PC-9 (cell line): ENCODE data around the gene SLC25A34. TPM values are rescaled to one million over a fixed set of nuclear protein-coding genes. Genes with fewer than 3 reads are reported as not detected.

Experiments used
- BruUV-seq: library from RNA; stranded (reverse); fragments of 400-500 nt; replicated peaks from 2 replicates; lab custom pipeline; 2021; lab: Mats Ljungman, UMichigan
- CTCF ChIA-PET: fragments of 300-600 bp; sonication (Branson Sonifier 250); formaldehyde crosslinking; loops from one replicate; lab custom pipeline; 2022; ENCODE audit warnings: antibody characterized with exemption; lab: Charles Lee
- POLR2A ChIA-PET: fragments of 300-600 bp; sonication (Branson Sonifier 250); formaldehyde crosslinking; loops from one replicate; lab custom pipeline; 2022; ENCODE audit warnings: antibody characterized with exemption; ENCODE audit not compliant: unreplicated experiment; lab: Charles Lee
- DNase-seq, 2 experiments: peaks; one replicate each; pipeline versions ENCODE4 v3.0.0 to v3.0.0-alpha.2; 2015 to 2022; ENCODE audit warnings: mixed read lengths in 1 of 2
- H2AFZ ChIP-seq: fragments of 200-600 bp; sonication (generic); 2 replicates; pipeline ENCODE4 v1.8.1; 2017; ENCODE audit warnings: antibody characterized with exemption
- H3F3A ChIP-seq: fragments of 200-600 bp; sonication (generic); 2 replicates; pipeline ENCODE4 v1.8.1; 2017; ENCODE audit warnings: antibody characterized with exemption, mild to moderate bottlenecking, low read depth; ENCODE audit not compliant: insufficient read depth
- H3K27ac ChIP-seq: fragments of 200-600 bp; sonication (generic); 2 replicates; pipeline ENCODE4 v1.6.1; 2016; ENCODE audit warnings: mixed run types
- H3K27me3 ChIP-seq: fragments of 200-600 bp; sonication (generic); 2 replicates; pipeline ENCODE4 v1.6.1; 2016; ENCODE audit warnings: low read depth, mixed run types; ENCODE audit not compliant: insufficient read depth
- H3K36me3 ChIP-seq: fragments of 200-600 bp; sonication (generic); 2 replicates; pipeline ENCODE4 v1.6.1; 2016; ENCODE audit warnings: low read depth, mixed run types
- H3K4me1 ChIP-seq: fragments of 200-600 bp; sonication (generic); replicated peaks from 2 replicates; pipeline ENCODE4 v1.6.1; 2016; ENCODE audit warnings: mixed run types; ENCODE audit not compliant: insufficient read depth
- H3K4me2 ChIP-seq: fragments of 200-600 bp; sonication (generic); 2 replicates; pipeline ENCODE4 v1.6.1; 2017; ENCODE audit warnings: mixed run types
- H3K4me3 ChIP-seq: fragments of 200-600 bp; sonication (generic); 2 replicates; pipeline ENCODE4 v1.6.1; 2016; ENCODE audit warnings: mixed run types
- H3K79me2 ChIP-seq: fragments of 200-600 bp; sonication (generic); 2 replicates; pipeline ENCODE4 v1.6.1; 2017; ENCODE audit warnings: low read depth, mixed run types
- H3K9me2 ChIP-seq: fragments of 200-600 bp; sonication (generic); 2 replicates; pipeline ENCODE4 v1.8.1; 2017; ENCODE audit warnings: mild to moderate bottlenecking; ENCODE audit not compliant: insufficient read depth
- H3K9me3 ChIP-seq: fragments of 200-600 bp; sonication (generic); 2 replicates; pipeline ENCODE4 v1.8.1; 2016; ENCODE audit warnings: low read depth; ENCODE audit not compliant: insufficient read depth
- H4K20me1 ChIP-seq: fragments of 200-600 bp; sonication (generic); 2 replicates; pipeline ENCODE4 v1.8.1; 2017; ENCODE audit not compliant: insufficient read depth
- EZH2 ChIP-seq: fragments of 200-600 bp; sonication (generic); IDR thresholded peaks from 2 replicates; pipeline ENCODE4 v1.8.0; 2017; ENCODE audit warnings: antibody characterized with exemption, low read depth
- intact Hi-C: fragments of 100-400 bp; cut with micrococcal nuclease; formaldehyde crosslinking; loops from one replicate; pipeline ENCODE4 v1.10.0; 2022; ENCODE audit not compliant: unreplicated experiment
- total RNA-seq: library from RNA; stranded (reverse); gene quantifications from 2 replicates; pipeline ENCODE4 v1.2.3, GENCODE V29; 2021
- TF ChIP-seq, protein P1 (sequence below): fragments of 200-600 bp; sonication (generic); conservative IDR thresholded peaks from 2 replicates; pipeline ENCODE4 v1.6.1; 2017; ENCODE audit warnings: mixed run types, antibody characterized with exemption, mild to moderate bottlenecking, moderate library complexity

SLC25A34 gene
- total RNA-seq, 1 experiment from 2014 or later = 1.7 TPM

DNA sequence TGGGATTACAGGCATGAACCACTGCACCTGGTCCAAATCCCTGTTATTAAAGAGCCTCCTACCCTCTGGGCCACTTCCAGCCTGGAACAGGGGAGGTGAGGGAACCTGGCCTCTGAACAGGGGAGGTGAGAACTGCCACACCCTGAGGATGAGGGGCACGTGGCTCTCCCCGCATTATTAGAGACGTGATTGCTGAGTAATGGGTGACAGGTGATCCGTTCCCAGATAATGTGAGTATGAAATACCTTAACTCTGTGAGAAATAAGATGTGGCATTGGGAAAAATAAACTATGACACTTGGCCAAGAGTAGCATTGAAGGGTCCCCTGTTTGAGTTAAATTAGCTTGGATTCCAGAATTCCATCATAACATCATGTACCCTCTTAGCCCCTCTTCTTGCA, 13.6 kb upstream of the SLC25A34 start:
- Histone ChIP-seq H3K4me1 (no peaks in the 10 kb centered on the region), H3K36me3 (no peaks in the 10 kb centered on the region), H3K4me3 (no peak overlapping the region), H3K9me3 (no peaks in the 10 kb centered on the region), H3K9me2 (no peaks in the 10 kb centered on the region), H3F3A (no peaks in the 10 kb centered on the region), H4K20me1 (no peaks in the 10 kb centered on the region), H3K27ac (no peak overlapping the region), H2AFZ (no peak overlapping the region), H3K4me2 (no peak overlapping the region), H3K27me3 (no peaks in the 10 kb centered on the region), H3K79me2 (no peaks in the 10 kb centered on the region)
- intact Hi-C loops = no loop called here
- ChIA-PET POLR2A (no interaction called here), CTCF (no interaction called here)
- no TSS peak for BruUV-seq
- no peak for DNase-seq
- TF ChIP-seq, protein P1, sequence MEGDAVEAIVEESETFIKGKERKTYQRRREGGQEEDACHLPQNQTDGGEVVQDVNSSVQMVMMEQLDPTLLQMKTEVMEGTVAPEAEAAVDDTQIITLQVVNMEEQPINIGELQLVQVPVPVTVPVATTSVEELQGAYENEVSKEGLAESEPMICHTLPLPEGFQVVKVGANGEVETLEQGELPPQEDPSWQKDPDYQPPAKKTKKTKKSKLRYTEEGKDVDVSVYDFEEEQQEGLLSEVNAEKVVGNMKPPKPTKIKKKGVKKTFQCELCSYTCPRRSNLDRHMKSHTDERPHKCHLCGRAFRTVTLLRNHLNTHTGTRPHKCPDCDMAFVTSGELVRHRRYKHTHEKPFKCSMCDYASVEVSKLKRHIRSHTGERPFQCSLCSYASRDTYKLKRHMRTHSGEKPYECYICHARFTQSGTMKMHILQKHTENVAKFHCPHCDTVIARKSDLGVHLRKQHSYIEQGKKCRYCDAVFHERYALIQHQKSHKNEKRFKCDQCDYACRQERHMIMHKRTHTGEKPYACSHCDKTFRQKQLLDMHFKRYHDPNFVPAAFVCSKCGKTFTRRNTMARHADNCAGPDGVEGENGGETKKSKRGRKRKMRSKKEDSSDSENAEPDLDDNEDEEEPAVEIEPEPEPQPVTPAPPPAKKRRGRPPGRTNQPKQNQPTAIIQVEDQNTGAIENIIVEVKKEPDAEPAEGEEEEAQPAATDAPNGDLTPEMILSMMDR = no peak
- no peak for TF ChIP-seq EZH2

DNA sequence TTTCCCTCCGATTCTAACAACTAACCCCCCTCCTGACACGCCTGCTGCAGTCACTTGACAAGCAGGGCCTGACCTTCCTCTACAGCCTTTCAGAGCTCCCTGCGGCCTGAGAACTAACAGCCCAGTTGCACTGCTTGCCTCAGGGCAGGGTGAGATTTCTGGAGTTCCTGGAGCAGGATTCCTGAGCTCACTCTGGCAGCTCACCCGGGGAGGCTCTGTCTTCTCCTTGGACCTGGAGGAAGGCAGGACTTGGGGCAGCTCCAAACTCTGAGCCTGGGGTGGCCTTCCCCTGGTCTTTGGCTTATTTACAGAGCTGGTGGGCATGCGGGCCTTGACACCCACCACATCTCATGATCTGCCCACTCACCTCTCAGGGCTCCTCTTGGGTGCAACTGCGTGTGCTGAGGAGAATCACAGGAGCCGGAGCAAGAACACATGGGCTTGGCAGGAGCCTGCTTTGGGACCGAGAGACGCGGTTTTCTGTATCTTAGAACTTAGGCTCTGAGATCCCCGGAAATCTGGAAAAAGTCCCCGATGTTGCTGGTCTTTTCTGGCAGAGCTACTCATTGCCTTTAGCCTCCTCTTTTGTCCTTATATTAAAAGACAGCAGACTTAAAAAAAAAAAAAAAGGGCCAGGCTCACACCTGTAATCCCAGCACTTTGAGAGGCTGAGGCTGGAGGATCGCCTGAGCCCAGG, 13.1 kb upstream of the SLC25A34 start:
- Histone ChIP-seq H3F3A (no peaks in the 10 kb centered on the region), H3K9me2 (no peaks in the 10 kb centered on the region), H3K4me3 (no peak overlapping the region), H3K79me2 (no peaks in the 10 kb centered on the region), H3K4me1 (no peaks in the 10 kb centered on the region), H3K36me3 (no peaks in the 10 kb centered on the region), H3K9me3 (no peaks in the 10 kb centered on the region), H3K4me2 (no peak overlapping the region), H3K27ac (no peak overlapping the region), H3K27me3 (no peaks in the 10 kb centered on the region), H2AFZ (no peak overlapping the region), H4K20me1 (no peaks in the 10 kb centered on the region)
- intact Hi-C loops = no loop called here
- TF ChIP-seq, protein P1 = no peak
- no peak for TF ChIP-seq EZH2
- no peak for DNase-seq
- POLR2A ChIA-PET = no interaction called here
- BruUV-seq = no TSS peak
- CTCF ChIA-PET = no interaction called here

DNA sequence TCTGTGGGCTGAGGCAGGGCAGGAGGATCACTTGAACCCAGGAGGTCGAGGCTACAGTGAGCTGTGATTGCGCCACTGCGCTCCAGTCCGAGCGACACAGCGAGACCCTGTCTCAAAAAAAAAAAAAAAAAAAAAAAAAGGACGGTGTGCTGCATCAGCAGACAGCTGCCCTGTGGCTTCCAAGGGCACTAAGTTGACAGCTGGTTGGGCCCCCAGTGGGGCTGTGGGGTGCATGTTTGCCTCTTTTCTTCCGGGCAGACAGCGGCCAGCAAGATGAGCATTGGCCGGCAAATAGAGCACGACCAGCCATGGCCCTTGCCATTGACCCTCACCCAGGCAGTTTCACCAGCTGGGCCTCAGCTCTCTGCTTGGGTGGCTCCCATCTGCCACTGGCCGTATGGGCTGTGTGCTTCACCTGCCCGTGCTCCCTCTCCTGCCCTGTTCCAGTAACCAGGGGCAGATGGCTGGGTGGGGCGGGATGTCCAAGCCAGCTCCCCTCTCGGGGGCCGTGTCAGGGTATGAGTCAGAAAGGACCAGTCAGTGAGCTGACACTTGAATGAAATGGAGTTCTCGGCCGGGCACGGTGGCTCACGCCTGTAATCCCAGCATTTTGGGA, 12.3 kb upstream of the SLC25A34 start:
- POLR2A ChIA-PET = no interaction called here
- intact Hi-C loops = no loop called here
- DNase-seq = no peak
- H3K36me3 ChIP-seq = no peaks in the 10 kb centered on the region
- H3K27me3 ChIP-seq = no peaks in the 10 kb centered on the region
- no peaks in the 10 kb centered on the region for H3K9me3 ChIP-seq
- no peak overlapping the region for H2AFZ ChIP-seq
- H3K4me3 ChIP-seq = no peak overlapping the region
- no peak overlapping the region for H3K4me2 ChIP-seq
- H3K79me2 ChIP-seq = no peaks in the 10 kb centered on the region
- CTCF ChIA-PET = no interaction called here
- H3F3A ChIP-seq = no peaks in the 10 kb centered on the region
- H4K20me1 ChIP-seq = no peaks in the 10 kb centered on the region
- TF ChIP-seq, protein P1 = no peak
- TF ChIP-seq EZH2 = no peak
- no peak overlapping the region for H3K27ac ChIP-seq
- BruUV-seq = no TSS peak
- no peaks in the 10 kb centered on the region for H3K4me1 ChIP-seq
- H3K9me2 ChIP-seq = no peaks in the 10 kb centered on the region
